ENCODE results near the gene TOX3. TPM values are rescaled to one million over a fixed set of nuclear protein-coding genes. Genes with fewer than 3 reads are reported as not detected.

TOX3 gene
- total RNA-seq, 1 donor from 2014 or later: 5.3 TPM

GRCh38 chr16:52474679-52475078 is 72.3 kb downstream of the TOX3 start:
- H3K9me3 Mint-ChIP-seq: peaks cover 5% of the 10 kb centered on the region
- H3K27ac Mint-ChIP-seq: no peak overlapping the region
- no peak overlapping the region for H3K4me3 Mint-ChIP-seq
- no peak for DNase-seq (ENCODE audit: low spot score in 2 of 2, unreplicated experiment in 2 of 2)
- peaks cover 67% of the 10 kb centered on the region for H3K27me3 Mint-ChIP-seq (ENCODE audit: low read depth)
- H3K36me3 Mint-ChIP-seq: peaks cover 4% of the 10 kb centered on the region
- peaks cover 13% of the 10 kb centered on the region for H3K4me1 Mint-ChIP-seq
- TF ChIP-seq, protein P1, sequence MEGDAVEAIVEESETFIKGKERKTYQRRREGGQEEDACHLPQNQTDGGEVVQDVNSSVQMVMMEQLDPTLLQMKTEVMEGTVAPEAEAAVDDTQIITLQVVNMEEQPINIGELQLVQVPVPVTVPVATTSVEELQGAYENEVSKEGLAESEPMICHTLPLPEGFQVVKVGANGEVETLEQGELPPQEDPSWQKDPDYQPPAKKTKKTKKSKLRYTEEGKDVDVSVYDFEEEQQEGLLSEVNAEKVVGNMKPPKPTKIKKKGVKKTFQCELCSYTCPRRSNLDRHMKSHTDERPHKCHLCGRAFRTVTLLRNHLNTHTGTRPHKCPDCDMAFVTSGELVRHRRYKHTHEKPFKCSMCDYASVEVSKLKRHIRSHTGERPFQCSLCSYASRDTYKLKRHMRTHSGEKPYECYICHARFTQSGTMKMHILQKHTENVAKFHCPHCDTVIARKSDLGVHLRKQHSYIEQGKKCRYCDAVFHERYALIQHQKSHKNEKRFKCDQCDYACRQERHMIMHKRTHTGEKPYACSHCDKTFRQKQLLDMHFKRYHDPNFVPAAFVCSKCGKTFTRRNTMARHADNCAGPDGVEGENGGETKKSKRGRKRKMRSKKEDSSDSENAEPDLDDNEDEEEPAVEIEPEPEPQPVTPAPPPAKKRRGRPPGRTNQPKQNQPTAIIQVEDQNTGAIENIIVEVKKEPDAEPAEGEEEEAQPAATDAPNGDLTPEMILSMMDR (IDR thresholded peaks at IDR 0.05; ENCODE audit: unreplicated experiment): no peak

- Mint-ChIP-seq H3K9me3 (peaks cover 5% of the 10 kb centered on the region), H3K27me3 (ENCODE audit: low read depth) (peaks cover 58% of the 10 kb centered on the region), H3K4me1 (peaks cover 15% of the 10 kb centered on the region), H3K27ac (no peak overlapping the region), H3K4me3 (no peak overlapping the region), H3K36me3 (peaks cover 4% of the 10 kb centered on the region)
- no peak for DNase-seq (ENCODE audit: low spot score in 2 of 2, unreplicated experiment in 2 of 2)
- TF ChIP-seq, protein P1 (IDR thresholded peaks at IDR 0.05; ENCODE audit: unreplicated experiment): no peak
Observed at GRCh38 chr16:52473096-52473495, 73.8 kb downstream of the TOX3 start.

DNA sequence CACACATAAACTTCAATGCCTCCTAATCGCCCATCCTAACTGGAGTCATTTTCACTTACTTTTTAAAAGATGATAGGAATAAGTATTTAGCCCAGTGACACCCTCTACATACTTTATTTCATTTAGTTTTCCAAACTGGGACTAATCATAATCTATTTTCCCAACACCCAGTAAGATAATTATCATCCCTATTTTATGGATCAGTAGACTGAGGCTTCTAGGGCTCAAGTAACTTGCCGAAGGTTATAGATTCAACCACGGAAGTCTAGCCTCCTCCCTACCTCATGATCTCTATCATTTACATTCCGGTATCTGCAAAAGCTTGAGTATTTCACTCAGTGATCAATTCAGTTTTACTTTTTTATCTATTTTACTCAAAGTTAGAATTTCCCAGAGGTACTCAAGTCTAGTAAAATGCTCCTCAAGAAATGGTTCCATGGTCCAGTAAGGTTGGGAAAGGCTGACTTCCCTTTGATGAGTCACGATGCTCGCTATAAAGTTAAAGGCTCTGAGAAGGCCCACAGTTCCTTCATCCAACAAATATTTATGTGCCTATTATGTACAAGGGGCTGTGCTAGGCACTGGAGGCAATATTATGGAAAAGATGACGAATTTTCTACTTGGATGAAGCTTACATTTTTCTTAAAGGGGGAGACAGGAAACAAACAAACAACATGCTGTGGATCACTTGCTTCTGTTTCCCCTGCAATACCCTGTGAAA is 75.1 kb downstream of the TOX3 start:
- TF ChIP-seq, protein P1 (IDR thresholded peaks at IDR 0.05; ENCODE audit: unreplicated experiment): no peak
- Mint-ChIP-seq H3K4me1 (peaks cover 15% of the 10 kb centered on the region), H3K4me3 (no peak overlapping the region), H3K27ac (no peak overlapping the region), H3K27me3 (ENCODE audit: low read depth) (peaks cover 55% of the 10 kb centered on the region), H3K36me3 (peaks cover 4% of the 10 kb centered on the region), H3K9me3 (peaks cover 5% of the 10 kb centered on the region)
- no peak for DNase-seq (ENCODE audit: low spot score in 2 of 2, unreplicated experiment in 2 of 2)

DNA sequence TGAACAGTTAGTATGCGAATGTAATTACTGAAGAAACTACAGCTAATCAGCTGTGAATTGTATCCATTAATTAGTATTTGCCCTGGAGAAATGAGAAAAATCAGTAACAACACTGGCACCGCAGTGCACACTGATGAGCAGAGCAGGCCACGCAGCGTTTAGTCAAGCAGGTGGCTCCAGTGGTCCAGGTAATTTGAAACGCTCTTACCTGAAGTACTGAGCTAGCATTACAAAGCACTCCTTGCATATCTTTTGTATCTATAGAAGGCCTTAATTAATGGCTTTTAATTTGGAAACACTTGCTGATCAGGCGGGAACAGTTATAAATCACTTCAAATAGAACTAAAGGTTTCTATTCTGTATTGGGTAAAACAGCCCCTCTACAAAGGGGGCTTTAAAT is 76.4 kb downstream of the TOX3 start:
- peaks cover 5% of the 10 kb centered on the region for H3K9me3 Mint-ChIP-seq
- peaks cover 4% of the 10 kb centered on the region for H3K36me3 Mint-ChIP-seq
- peaks cover 15% of the 10 kb centered on the region for H3K4me1 Mint-ChIP-seq
- TF ChIP-seq, protein P1 (IDR thresholded peaks at IDR 0.05; ENCODE audit: unreplicated experiment): no peak
- no peak for DNase-seq (ENCODE audit: low spot score in 2 of 2, unreplicated experiment in 2 of 2)
- H3K27ac Mint-ChIP-seq: no peak overlapping the region
- H3K4me3 Mint-ChIP-seq: no peak overlapping the region
- peaks cover 47% of the 10 kb centered on the region for H3K27me3 Mint-ChIP-seq (ENCODE audit: low read depth)

- peaks cover 15% of the 10 kb centered on the region for H3K4me1 Mint-ChIP-seq
- peaks cover 40% of the 10 kb centered on the region for H3K27me3 Mint-ChIP-seq (ENCODE audit: low read depth)
- H3K9me3 Mint-ChIP-seq: peaks cover 1% of the 10 kb centered on the region
- H3K27ac Mint-ChIP-seq: no peak overlapping the region
- DNase-seq (ENCODE audit: low spot score in 2 of 2, unreplicated experiment in 2 of 2): no peak
- TF ChIP-seq, protein P1 (IDR thresholded peaks at IDR 0.05; ENCODE audit: unreplicated experiment): no peak
- peaks cover 2% of the 10 kb centered on the region for H3K36me3 Mint-ChIP-seq
- H3K4me3 Mint-ChIP-seq: no peak overlapping the region
Observed at GRCh38 chr16:52469775-52470174, 77.2 kb downstream of the TOX3 start.
